Vagina (tissue), 2 donors: ENCODE results near the gene WNK2. TPM values are rescaled to one million over a fixed set of nuclear protein-coding genes. Genes with fewer than 3 reads are reported as not detected.

Source experiments
- DNase-seq, 2 donors: peaks; one replicate each; pipeline ENCODE4 v3.0.0-alpha.2; 2017; ENCODE audit errors: extremely low spot score in 2 of 2
- H3K27ac ChIP-seq: fragments of 200-600 bp; sonication (generic); one replicate; pipeline ENCODE4 v1.5.1; 2019
- H3K27me3 ChIP-seq: fragments of 200-600 bp; sonication (generic); one replicate; pipeline ENCODE4 v1.5.1; 2019
- H3K36me3 ChIP-seq, 2 donors: fragments of 200-600 bp; sonication (generic); one replicate each; pipeline ENCODE4 v1.5.1; 2017 to 2019
- H3K4me1 ChIP-seq: fragments of 200-600 bp; sonication (generic); one replicate; pipeline ENCODE4 v1.5.1; 2019
- H3K4me3 ChIP-seq, 2 donors: fragments of 200-600 bp; sonication (generic); 1 replicate in 1 of 2; 2 replicates in 1 of 2; pipeline ENCODE4 v1.5.1; 2016 to 2019
- H3K9me3 ChIP-seq: fragments of 200-600 bp; sonication (generic); one replicate; pipeline ENCODE4 v1.5.1; 2019
- POLR2A ChIP-seq, 2 donors: fragments of 450-650 bp; IDR thresholded peaks; one replicate each; pipeline ENCODE4 v1.6.1; 2017; ENCODE audit warnings: antibody characterized with exemption in 2 of 2, mild to moderate bottlenecking in 2 of 2, moderate library complexity in 2 of 2
- POLR2AphosphoS5 ChIP-seq, 2 donors: sonication (generic); formaldehyde crosslinking; IDR thresholded peaks; one replicate each; pipeline ENCODE4 v1.9.0; 2017; ENCODE audit warnings: antibody characterized with exemption in 2 of 2, mild to moderate bottlenecking in 2 of 2, low read depth in 1 of 2; ENCODE audit not compliant: insufficient read depth in 1 of 2
- intact Hi-C: fragments of 100-400 bp; cut with DNase I; formaldehyde crosslinking; loops from one replicate; pipeline ENCODE4 v1.15.1; 2023
- total RNA-seq: library from RNA; depleted of rRNA; stranded (reverse); fragments of >200 nt; gene quantifications from one replicate; pipeline ENCODE4 v1.2.3, GENCODE V29; 2016
- TF ChIP-seq, protein P1 (sequence below), 3 experiments: fragments of 450-650 bp in 2 of 3; fragments of 200-600 bp in 1 of 3; sonication (generic) in 1 of 3; IDR thresholded peaks; one replicate each; pipeline ENCODE4 v1.5.1; 2017 to 2019; ENCODE audit warnings: antibody characterized with exemption in 3 of 3, mild to moderate bottlenecking in 2 of 3, moderate library complexity in 2 of 3

WNK2 gene
- total RNA-seq, 1 donor from 2014 or later, result 24.8 TPM

DNA sequence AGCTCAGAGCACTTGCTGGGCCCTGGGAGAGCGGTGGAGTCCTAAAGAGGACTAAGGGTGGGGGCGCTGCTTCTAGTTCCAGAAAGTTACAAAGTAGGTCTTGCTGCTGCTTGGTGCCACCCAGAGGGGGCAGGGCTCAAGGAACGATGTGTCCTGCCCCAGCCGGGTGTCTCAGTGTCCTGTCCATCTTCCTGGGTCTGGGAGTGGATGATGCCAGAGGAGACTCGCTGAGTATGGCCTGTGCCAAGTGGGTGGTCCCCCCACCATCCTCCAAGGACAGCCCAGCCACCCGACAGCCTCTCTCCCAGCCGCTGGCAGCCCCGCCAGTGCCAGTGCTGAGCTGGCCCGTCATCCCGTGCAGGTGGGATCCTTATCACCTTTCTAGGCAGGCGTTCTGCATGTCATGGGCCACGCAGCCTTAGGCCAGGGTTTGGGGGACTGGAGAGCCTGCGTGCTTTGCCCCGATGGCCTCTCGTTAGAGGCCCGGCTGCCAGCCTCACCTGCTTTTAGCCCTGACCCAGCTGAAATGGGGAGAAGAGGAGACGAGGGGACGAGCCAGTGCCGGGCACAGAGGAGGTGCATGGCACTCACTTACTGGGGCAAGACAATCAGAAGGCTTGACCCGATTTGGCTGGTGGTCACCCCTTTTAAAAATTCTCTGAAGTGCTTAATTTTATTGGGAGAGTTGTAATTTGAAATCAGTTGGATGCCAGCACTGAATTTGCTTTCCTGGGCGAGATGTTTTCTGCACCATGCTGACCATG, 5.6 kb downstream of the WNK2 start:
- H3K4me1 ChIP-seq, result peaks cover 17% of the 10 kb centered on the region
- intact Hi-C loops, result no loop called here
- H3K27ac ChIP-seq, result no peak overlapping the region
- H3K27me3 ChIP-seq, result no peaks in the 10 kb centered on the region
- no peaks in the 10 kb centered on the region for H3K36me3 ChIP-seq
- H3K9me3 ChIP-seq, result no peaks in the 10 kb centered on the region
- H3K4me3 ChIP-seq, result no peak overlapping the region
- DNase-seq, result no peak
- TF ChIP-seq POLR2AphosphoS5 (IDR thresholded peaks at IDR 0.05; ENCODE audit: insufficient read depth in 1 of 2, low read depth in 1 of 2), result no peak

DNA sequence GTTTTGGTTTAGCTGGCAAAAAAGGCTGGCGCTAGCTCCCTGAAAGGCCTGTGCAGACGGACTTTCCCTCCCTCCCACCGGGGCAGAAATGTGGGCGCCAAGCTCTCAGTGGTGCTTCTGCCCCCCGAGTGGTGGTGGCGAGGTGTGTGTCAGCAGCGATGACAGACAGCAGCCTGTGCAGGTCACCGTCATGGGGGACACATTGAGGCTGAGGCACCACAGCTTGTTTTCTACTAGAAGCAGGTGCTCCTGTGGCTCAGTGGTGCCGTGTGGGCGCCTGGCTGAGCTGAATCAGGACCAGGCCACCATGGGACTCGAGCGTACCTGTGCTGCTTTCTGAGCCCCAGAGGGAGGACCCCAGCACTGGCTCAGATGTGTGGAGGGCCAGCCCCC, 6.2 kb downstream of the WNK2 start:
- H3K9me3 ChIP-seq, result no peaks in the 10 kb centered on the region
- DNase-seq, result no peak
- intact Hi-C loops, result no loop called here
- H3K4me1 ChIP-seq, result peaks cover 18% of the 10 kb centered on the region
- no peak overlapping the region for H3K27ac ChIP-seq
- no peaks in the 10 kb centered on the region for H3K36me3 ChIP-seq
- no peaks in the 10 kb centered on the region for H3K27me3 ChIP-seq
- H3K4me3 ChIP-seq, result no peak overlapping the region
- TF ChIP-seq POLR2AphosphoS5 (IDR thresholded peaks at IDR 0.05; ENCODE audit: insufficient read depth in 1 of 2, low read depth in 1 of 2) (no peak), POLR2A (IDR thresholded peaks at IDR 0.05) (no peak)
- TF ChIP-seq, protein P1, sequence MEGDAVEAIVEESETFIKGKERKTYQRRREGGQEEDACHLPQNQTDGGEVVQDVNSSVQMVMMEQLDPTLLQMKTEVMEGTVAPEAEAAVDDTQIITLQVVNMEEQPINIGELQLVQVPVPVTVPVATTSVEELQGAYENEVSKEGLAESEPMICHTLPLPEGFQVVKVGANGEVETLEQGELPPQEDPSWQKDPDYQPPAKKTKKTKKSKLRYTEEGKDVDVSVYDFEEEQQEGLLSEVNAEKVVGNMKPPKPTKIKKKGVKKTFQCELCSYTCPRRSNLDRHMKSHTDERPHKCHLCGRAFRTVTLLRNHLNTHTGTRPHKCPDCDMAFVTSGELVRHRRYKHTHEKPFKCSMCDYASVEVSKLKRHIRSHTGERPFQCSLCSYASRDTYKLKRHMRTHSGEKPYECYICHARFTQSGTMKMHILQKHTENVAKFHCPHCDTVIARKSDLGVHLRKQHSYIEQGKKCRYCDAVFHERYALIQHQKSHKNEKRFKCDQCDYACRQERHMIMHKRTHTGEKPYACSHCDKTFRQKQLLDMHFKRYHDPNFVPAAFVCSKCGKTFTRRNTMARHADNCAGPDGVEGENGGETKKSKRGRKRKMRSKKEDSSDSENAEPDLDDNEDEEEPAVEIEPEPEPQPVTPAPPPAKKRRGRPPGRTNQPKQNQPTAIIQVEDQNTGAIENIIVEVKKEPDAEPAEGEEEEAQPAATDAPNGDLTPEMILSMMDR (IDR thresholded peaks at IDR 0.05), result no peak

DNA sequence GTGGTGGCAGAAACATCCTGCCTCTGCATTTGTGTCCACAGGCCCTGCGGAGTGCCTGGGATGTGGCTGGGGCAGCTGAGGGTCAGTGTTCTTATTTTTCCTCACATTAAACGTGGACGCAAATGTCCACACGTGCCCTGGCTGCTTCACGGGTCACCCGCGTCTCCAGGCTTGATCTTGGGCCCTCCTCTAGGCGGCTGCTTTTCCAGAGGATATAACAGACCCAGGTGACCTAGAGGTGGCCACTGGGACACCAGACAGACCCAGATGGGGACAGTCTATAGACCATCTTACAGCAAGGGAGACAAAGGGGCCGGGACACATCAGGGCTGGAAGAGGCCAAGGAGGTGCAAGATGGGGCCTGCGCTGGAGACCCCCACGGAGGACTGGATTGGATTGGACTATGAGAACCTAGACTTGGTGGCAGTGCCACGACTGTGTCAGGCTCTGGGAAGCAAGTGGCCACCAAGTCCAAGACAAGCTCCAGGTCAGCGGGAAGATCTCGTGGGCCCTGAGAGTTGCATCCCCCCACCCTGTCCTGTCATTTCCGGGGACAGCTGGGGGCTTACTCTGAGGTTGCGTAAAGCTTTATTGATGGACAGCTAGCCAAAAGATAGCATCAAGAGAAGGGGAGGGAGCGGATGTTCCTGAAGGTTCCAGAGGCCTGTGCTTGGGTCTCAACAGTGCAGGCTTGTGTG, 6.9 kb downstream of the WNK2 start:
- Histone ChIP-seq H3K4me1 (peaks cover 18% of the 10 kb centered on the region), H3K4me3 (no peak overlapping the region), H3K27ac (no peak overlapping the region), H3K27me3 (no peaks in the 10 kb centered on the region), H3K9me3 (no peaks in the 10 kb centered on the region), H3K36me3 (no peaks in the 10 kb centered on the region)
- intact Hi-C loops, result no loop called here
- TF ChIP-seq POLR2AphosphoS5 (IDR thresholded peaks at IDR 0.05; ENCODE audit: insufficient read depth in 1 of 2, low read depth in 1 of 2), result no peak
- TF ChIP-seq POLR2A (IDR thresholded peaks at IDR 0.05), result no peak
- TF ChIP-seq, protein P1 (IDR thresholded peaks at IDR 0.05), result no peak
- no peak for DNase-seq

DNA sequence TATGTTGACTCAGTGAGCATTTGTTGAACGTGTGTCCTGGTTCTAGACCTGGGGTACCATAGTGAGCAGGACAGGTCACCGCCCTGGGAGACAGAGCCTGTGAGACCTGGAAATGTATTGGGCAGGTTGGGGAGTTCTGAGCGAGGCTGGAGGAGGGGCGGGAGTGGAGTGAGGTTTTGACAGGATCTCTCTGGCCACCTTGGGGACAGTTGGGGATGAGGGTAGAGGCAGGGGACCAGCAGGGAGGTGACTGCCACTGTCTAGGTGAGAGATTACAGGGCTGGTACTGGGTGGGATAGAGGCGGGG, 7.4 kb downstream of the WNK2 start:
- Histone ChIP-seq H3K9me3 (no peaks in the 10 kb centered on the region), H3K4me1 (peaks cover 18% of the 10 kb centered on the region), H3K36me3 (no peaks in the 10 kb centered on the region), H3K27me3 (no peaks in the 10 kb centered on the region), H3K27ac (no peak overlapping the region), H3K4me3 (no peak overlapping the region)
- TF ChIP-seq POLR2A (IDR thresholded peaks at IDR 0.05), result no peak
- TF ChIP-seq, protein P1 (IDR thresholded peaks at IDR 0.05), result no peak
- no peak for TF ChIP-seq POLR2AphosphoS5 (IDR thresholded peaks at IDR 0.05; ENCODE audit: insufficient read depth in 1 of 2, low read depth in 1 of 2)
- DNase-seq, result no peak
- intact Hi-C loops, result no loop called here

DNA sequence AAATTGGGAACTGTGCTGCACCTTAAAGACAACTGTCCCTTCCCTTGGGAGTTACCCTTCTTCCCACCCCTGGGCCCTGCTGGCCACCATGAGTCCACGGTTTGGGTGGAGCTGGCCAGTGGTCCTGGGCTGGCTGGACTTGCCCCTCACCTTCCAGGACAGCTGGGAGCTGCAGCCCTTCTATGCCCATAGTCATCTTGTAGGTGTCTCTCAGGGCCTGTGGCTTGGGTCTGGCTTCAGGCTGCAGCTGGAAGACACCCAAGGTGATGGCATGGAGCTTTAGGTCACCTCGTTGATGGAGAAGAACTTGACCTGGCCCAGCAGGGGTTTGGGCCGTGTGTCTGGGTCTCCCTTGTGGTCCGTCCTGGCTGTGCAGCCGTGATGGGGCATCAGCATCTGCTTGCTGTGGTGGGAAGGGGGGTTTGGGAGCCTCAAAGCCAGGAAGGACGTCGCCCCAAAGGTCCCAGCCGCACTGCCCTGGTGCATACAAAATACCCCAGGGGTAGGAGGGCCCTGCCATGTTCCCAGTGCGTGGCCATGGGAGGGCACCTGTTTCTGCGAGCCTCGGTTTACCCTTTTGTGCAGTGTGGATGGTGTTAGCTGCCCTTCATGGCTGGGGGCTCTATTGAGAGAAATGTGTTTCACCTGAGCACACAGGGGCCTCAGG, 8.9 kb downstream of the WNK2 start:
- DNase-seq, result no peak
- TF ChIP-seq POLR2A (IDR thresholded peaks at IDR 0.05) (no peak), POLR2AphosphoS5 (IDR thresholded peaks at IDR 0.05; ENCODE audit: insufficient read depth in 1 of 2, low read depth in 1 of 2) (no peak)
- TF ChIP-seq, protein P1 (IDR thresholded peaks at IDR 0.05), result no peak
- Histone ChIP-seq H3K36me3 (no peaks in the 10 kb centered on the region), H3K9me3 (no peaks in the 10 kb centered on the region), H3K27me3 (no peaks in the 10 kb centered on the region), H3K4me3 (no peak overlapping the region), H3K4me1 (peaks cover 18% of the 10 kb centered on the region), H3K27ac (no peak overlapping the region)
- intact Hi-C loops, result no loop called here
